ENCODE results near the gene SERPINA12.

DNA sequence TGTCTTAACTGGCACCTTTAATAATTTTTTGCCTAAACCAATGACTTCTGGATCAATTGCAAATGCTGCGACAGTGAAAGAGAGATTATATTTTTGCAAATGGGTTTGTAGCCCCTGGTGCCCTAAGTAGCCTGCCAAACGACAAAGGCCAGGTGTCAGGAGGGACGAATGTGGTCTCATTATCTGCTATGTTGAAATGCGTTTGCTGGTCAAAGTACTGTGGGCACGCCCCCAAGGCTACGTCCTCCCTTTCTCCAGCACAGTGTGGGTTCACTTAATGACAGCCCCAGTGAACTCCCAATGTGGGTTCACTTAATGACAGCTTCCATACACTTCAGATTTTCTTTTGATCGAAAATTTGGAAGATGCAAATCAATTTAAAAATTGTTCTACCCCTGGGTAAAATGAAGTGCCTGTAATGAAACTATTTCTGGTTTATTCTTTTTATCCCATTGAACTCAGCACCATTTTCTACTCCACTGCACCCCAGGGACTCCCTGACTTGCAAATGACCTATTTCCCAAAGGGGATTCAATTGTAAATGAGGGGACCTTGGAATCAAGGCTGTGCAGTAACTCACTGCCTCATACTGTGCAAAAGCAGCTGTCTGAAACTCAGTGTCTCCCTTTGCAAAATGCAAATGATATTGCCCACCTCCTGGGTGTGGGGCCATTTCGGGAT, 58.0 kb downstream of the SERPINA12 start:
- no peak for TF ChIP-seq CTCF (IDR thresholded peaks at IDR 0.05 in 2 of 3, conservative IDR thresholded peaks at IDR 0.05 in 1 of 3; ENCODE audit: borderline replicate concordance in 1 of 3, insufficient read depth in 1 of 3, low read depth in 2 of 3, low read length in 2 of 3)
- TF ChIP-seq YY1 (IDR thresholded peaks at IDR 0.05; ENCODE audit: extremely low read depth, insufficient replicate concordance, low read depth, low read length), result no peak
- no peak for TF ChIP-seq POLR2AphosphoS5 (IDR thresholded peaks at IDR 0.05; ENCODE audit: low read depth, low read length)
- no peak for TF ChIP-seq POLR2A (IDR thresholded peaks at IDR 0.05; ENCODE audit: borderline replicate concordance, extremely low read depth, insufficient read depth, insufficient read length)
- TF ChIP-seq, protein P1, sequence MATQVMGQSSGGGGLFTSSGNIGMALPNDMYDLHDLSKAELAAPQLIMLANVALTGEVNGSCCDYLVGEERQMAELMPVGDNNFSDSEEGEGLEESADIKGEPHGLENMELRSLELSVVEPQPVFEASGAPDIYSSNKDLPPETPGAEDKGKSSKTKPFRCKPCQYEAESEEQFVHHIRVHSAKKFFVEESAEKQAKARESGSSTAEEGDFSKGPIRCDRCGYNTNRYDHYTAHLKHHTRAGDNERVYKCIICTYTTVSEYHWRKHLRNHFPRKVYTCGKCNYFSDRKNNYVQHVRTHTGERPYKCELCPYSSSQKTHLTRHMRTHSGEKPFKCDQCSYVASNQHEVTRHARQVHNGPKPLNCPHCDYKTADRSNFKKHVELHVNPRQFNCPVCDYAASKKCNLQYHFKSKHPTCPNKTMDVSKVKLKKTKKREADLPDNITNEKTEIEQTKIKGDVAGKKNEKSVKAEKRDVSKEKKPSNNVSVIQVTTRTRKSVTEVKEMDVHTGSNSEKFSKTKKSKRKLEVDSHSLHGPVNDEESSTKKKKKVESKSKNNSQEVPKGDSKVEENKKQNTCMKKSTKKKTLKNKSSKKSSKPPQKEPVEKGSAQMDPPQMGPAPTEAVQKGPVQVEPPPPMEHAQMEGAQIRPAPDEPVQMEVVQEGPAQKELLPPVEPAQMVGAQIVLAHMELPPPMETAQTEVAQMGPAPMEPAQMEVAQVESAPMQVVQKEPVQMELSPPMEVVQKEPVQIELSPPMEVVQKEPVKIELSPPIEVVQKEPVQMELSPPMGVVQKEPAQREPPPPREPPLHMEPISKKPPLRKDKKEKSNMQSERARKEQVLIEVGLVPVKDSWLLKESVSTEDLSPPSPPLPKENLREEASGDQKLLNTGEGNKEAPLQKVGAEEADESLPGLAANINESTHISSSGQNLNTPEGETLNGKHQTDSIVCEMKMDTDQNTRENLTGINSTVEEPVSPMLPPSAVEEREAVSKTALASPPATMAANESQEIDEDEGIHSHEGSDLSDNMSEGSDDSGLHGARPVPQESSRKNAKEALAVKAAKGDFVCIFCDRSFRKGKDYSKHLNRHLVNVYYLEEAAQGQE (IDR thresholded peaks at IDR 0.05; ENCODE audit: low read depth), result no peak
- no peak for TF ChIP-seq EGR1 (IDR thresholded peaks at IDR 0.05; ENCODE audit: low read depth)
- TF ChIP-seq RAD21 (IDR thresholded peaks at IDR 0.05; ENCODE audit: low read depth), result no peak
- TF ChIP-seq SRF (IDR thresholded peaks at IDR 0.05; ENCODE audit: low read depth), result no peak
- no peak for TF ChIP-seq EZH2phosphoT487 (IDR thresholded peaks at IDR 0.05; ENCODE audit: borderline replicate concordance)
- TF ChIP-seq MAX (IDR thresholded peaks at IDR 0.05), result no peak

All from HCT116 (cell line).